Measurements from ENCODE around the gene FAM135A.

DNA sequence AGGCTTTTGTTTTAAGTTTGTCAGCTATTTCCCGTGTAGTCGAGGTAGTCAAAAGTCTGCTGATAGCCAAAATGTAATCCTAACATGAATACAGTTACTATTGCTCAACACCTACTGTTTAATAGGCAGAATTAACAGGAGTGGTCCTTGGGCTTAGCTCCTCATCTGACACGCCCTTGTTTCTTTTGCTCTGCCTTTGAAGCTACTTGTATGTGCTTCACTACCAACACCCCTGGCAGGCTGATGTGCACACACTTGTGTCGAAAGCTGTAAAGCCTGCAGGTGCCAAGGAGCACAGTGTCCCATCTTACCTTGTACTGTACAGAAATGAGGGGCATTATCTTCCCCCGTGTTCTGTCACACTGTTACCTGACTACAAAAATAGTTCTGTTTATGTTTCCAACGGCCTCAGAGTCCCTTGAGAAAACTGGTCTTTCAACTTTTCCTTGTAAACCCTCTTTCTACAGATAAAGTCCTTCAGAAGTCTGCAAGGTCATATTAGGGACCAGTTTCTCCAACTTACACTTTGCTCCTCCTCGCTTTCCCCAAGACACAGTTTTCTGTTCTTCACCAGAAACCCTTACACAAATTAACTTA, 162.7 kb downstream of the FAM135A start:
- TF ChIP-seq, protein P1, sequence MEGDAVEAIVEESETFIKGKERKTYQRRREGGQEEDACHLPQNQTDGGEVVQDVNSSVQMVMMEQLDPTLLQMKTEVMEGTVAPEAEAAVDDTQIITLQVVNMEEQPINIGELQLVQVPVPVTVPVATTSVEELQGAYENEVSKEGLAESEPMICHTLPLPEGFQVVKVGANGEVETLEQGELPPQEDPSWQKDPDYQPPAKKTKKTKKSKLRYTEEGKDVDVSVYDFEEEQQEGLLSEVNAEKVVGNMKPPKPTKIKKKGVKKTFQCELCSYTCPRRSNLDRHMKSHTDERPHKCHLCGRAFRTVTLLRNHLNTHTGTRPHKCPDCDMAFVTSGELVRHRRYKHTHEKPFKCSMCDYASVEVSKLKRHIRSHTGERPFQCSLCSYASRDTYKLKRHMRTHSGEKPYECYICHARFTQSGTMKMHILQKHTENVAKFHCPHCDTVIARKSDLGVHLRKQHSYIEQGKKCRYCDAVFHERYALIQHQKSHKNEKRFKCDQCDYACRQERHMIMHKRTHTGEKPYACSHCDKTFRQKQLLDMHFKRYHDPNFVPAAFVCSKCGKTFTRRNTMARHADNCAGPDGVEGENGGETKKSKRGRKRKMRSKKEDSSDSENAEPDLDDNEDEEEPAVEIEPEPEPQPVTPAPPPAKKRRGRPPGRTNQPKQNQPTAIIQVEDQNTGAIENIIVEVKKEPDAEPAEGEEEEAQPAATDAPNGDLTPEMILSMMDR (IDR thresholded peaks at IDR 0.05): no peak
- TF ChIP-seq SIN3A (IDR thresholded peaks at IDR 0.05; ENCODE audit: borderline replicate concordance, insufficient read depth, low read depth, low read length) (no peak), POLR2AphosphoS5 (IDR thresholded peaks at IDR 0.05; ENCODE audit: low read depth, low read length) (no peak), TCF7L2 (IDR thresholded peaks at IDR 0.05; ENCODE audit: low read depth, low read length) (no peak)

Measured in Panc1 (cell line).